GM12873 (cell line): ENCODE measurements around the gene BFSP2.

Experiments used
- TF ChIP-seq, protein P1 (sequence below): IDR thresholded peaks from 2 replicates; pipeline ENCODE4 v1.5.1; 2012; ENCODE audit warnings: low read depth, mild to moderate bottlenecking, moderate library complexity, low read length, control low read depth; ENCODE audit not compliant: insufficient read depth; ENCODE audit errors: missing control alignments

The BFSP2 gene

DNA sequence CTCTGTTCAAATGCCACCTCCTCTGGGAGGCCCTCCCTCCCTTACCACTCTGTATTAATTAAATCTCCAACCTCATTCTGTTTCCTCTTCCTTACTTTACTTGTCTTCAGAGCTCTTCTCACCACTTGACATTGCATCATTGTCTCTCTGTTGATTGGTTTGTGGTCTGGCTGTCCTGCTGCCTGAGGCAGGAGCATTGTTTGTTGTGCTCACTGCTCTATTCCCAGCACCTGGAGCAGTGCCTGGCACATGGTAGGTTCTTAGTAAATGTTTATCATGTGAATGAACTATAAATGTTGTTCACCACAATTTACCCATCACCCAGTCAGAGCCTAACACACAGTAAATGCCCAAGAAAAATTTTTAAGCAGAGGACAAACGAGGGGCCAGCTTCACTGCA, 6.7 kb upstream of the BFSP2 start:
- TF ChIP-seq, protein P1, sequence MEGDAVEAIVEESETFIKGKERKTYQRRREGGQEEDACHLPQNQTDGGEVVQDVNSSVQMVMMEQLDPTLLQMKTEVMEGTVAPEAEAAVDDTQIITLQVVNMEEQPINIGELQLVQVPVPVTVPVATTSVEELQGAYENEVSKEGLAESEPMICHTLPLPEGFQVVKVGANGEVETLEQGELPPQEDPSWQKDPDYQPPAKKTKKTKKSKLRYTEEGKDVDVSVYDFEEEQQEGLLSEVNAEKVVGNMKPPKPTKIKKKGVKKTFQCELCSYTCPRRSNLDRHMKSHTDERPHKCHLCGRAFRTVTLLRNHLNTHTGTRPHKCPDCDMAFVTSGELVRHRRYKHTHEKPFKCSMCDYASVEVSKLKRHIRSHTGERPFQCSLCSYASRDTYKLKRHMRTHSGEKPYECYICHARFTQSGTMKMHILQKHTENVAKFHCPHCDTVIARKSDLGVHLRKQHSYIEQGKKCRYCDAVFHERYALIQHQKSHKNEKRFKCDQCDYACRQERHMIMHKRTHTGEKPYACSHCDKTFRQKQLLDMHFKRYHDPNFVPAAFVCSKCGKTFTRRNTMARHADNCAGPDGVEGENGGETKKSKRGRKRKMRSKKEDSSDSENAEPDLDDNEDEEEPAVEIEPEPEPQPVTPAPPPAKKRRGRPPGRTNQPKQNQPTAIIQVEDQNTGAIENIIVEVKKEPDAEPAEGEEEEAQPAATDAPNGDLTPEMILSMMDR = no peak

DNA sequence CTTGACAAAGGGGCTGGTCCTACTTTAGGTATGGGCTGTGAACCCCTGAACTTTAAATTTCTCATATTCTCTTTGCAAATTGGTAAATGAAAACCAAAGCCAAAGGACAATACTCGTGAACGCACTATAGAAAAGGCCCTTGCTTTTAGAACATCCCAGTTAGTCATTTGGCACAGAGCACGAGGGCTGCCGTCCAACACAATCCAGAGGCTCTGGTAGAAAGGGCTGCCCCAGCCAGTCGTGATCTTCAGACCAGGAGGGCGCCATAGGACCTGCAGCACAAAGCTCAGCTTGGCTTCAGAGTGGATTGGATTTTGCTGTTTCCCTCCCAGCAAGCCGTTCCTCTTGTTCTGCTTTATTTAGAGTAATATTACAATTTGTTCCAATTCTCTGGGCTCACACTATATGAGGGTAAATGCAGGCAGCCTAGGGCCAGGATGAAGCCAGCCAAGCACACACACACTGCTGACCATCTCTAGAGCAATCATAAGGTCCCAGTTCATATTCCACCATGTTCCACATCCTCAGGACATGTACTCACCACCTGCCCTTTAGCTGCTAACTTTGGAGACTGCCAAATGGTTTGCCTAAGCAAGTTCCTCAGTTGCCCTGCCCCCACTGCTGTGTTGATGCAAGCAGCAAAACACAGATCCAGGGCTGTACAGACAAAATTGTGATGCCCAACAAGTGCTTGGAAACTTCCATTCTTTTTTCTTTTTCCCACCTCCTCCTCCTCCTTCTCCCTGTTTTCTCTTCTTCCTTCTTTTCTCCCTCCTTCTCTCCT, 6.0 kb upstream of the BFSP2 start:
- TF ChIP-seq, protein P1 = no peak

DNA sequence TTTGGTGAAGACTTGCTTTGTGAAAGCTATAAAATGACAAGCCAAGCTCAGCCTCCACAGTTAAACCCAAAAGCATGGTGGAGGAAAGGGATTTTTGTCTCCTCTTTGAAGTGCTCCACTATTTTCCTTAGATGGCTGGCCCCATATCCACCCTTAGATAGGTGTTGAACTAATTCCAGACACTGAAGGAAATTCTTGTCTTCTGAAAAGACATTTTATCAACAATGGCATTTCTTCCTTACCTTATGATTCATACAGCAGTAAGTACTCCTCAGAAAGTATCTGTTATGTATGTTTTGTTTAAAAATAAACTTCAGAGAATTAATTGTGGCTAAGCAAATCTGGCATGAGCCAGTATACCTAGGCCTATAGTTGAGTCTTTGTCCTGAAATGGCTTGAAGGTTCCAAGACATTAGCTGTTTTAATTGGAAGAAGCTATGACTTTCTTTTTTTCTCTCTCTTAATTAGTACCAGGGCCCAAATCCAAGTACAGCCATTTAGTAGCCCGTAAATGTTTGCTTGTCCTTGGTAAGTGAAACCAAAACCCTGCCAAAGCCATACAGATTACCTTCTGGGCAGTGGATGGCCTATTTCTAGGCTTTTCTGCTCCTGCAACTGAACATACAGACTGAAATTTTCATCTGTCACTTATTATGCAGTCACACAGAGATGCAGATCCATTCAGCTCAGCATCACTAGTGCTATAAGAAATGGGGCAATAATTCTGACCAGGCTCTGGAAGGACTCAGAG, 5.1 kb upstream of the BFSP2 start:
- TF ChIP-seq, protein P1 = no peak

DNA sequence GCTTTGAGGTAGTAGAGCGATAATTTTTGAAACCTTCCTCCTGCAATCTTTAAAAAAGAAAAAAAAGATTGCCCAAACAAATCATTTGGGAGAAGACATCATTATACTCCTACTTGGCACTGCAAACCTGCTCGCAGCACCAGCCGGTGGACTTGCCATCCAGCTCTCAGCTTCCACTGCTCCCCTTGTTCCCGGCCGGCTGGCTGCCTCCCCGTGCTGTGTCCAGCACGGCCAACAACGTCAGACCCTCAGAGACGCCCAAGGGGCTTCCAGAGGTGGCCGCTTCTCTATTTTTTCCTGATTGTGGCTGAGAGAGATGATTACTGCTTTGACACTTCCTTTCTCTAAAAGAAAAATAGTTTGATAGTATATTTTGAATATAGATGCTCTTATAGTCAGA, 3.0 kb upstream of the BFSP2 start:
- TF ChIP-seq, protein P1 = no peak

DNA sequence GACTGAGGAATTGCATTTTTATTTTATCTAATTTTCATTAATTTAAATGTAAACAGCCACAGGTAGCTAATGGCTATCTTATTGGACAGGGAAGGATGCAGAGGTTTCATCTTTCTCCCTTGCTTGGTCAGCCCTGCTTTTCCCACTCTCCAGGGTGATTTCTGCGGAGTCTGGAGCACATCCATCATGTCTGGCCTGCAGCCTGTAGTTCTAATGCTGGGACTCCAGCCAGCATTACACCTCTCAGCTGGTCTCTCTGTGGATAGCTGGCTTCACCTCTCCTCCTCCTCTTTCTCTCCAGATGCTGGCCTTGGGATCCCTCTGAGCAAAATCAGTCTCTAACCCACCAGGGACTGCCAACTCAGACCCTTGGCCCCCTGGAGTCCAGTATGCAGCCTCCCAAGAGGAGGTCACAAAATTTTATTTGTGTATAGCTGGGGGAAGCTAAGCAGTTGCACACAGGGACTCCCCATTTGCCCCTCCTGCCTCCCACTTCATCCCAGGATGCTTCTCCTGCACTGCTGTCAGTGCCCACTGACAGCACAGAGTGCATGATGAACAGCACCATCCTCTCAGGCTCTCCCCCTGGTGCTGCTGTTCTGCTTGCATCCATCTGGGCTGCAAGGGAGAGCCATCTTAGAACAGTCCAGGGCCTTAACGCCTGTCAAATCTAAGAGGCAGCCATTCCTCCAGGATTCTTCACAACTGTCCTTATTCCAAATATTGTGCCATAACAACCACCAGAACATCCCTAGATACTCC, 1.7 kb downstream of the BFSP2 start:
- TF ChIP-seq, protein P1 = no peak

DNA sequence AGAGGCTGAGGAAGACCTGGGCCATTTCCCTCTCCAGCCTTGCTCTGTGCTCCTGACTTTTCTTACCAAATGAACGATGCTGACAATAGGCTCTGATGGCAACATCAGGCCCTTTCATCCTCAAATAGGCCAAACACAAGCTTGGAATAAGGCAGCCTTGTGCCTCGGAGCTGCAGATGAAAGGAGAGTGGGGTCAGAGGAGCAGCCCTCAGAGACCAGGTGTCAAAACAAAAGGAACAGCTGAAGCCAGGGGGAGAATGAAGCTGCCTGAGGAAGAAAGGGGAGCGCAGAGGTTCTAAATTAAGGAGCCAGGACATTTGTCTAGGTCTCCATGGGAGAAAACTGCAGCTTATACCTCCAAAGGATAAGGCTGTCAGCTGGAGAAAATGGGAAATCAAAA, 5.1 kb downstream of the BFSP2 start:
- TF ChIP-seq, protein P1 = no peak

DNA sequence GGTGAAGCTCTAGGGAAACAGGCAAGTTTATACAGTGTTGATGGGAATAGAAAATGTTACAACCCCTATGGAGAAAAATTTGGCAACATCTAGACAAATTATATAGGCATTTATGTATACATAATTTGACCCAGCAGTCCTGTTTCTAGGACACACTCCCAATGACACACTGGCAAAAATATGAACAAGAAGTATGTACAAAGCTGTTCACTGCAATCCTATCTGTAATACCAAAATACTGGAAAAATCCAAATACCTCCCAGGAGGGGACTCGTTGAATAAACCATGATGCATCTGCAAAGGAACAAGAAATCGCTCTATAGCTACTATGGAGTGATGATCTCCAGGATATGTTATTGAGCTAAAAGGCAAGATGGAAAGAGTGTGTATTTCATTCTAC, 8.5 kb downstream of the BFSP2 start:
- TF ChIP-seq, protein P1 = no peak
